Measurements from ENCODE around the gene LMBRD2. TPM values are rescaled to one million over a fixed set of nuclear protein-coding genes. Genes with fewer than 3 reads are reported as not detected.
"Not testable (repeated sequence)": the region's sequence is repeated elsewhere in the genome, so short reads cannot be mapped to it uniquely, and the experiment has no call there.

LMBRD2 gene
- total RNA-seq, 2 experiments from 2014 or later: 12.9 to 16.9 TPM

- H3K27ac Mint-ChIP-seq, H3K27me3 Mint-ChIP-seq, H3K4me3 Mint-ChIP-seq, DNase-seq, H3K4me1 Mint-ChIP-seq, POLR2A ChIA-PET: not testable (repeated sequence)
- CTCF ChIA-PET: interaction anchor here (0.6 kb wide), 1 partner anchor 722 kb away, joined by 4 read pairs; no protein-coding TSS in a partner anchor
- Mint-ChIP-seq H3K36me3 (ENCODE audit: low read depth) (peaks cover 50% of the 10 kb centered on the region), H3K9me3 (peaks cover 11% of the 10 kb centered on the region)
These were observed 18.7 kb downstream of the LMBRD2 start for GRCh38 chr5:36133009-36133408.

- H3K4me1 Mint-ChIP-seq, CTCF ChIA-PET, H3K4me3 Mint-ChIP-seq, H3K27me3 Mint-ChIP-seq, H3K27ac Mint-ChIP-seq, POLR2A ChIA-PET, DNase-seq: not testable (repeated sequence)
- peaks cover 11% of the 10 kb centered on the region for H3K9me3 Mint-ChIP-seq
- H3K36me3 Mint-ChIP-seq (ENCODE audit: low read depth): peaks cover 57% of the 10 kb centered on the region
These were observed 22.0 kb downstream of the LMBRD2 start for GRCh38 chr5:36129666-36130065.

DNA sequence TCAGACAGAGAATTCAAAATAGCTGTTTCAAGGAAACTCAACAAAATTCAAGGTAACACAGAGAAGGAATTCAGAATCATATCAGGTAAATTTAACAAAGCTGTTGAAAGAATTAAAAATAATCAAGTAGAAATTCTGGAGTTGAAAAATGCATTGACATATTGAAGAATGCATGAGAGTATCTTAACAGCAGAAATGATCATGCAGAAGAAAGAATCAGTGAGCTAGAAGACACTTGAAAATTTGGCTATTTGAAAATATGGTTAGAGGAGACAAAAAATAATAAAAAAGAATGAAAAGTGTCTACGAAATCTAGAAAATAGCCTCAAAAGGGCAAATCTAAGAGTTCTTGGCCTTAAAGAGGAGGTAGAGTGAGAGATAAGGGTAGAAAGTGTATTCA is 22.9 kb downstream of the LMBRD2 start:
- POLR2A ChIA-PET: no interaction called here
- Mint-ChIP-seq H3K4me3 (no peak overlapping the region), H3K36me3 (ENCODE audit: low read depth) (peaks cover 58% of the 10 kb centered on the region), H3K27ac (no peak overlapping the region), H3K9me3 (peaks cover 11% of the 10 kb centered on the region), H3K4me1 (no peaks in the 10 kb centered on the region), H3K27me3 (no peaks in the 10 kb centered on the region)
- CTCF ChIA-PET: interaction anchor here (0.6 to 0.8 kb wide), 2 partner anchors 39 to 212 kb away, joined by 3 read pairs; no protein-coding TSS in a partner anchor
- DNase-seq: no peak

- Mint-ChIP-seq H3K27me3 (no peaks in the 10 kb centered on the region), H3K36me3 (ENCODE audit: low read depth) (peaks cover 48% of the 10 kb centered on the region), H3K27ac (no peak overlapping the region), H3K9me3 (peaks cover 11% of the 10 kb centered on the region), H3K4me3 (no peak overlapping the region), H3K4me1 (no peaks in the 10 kb centered on the region)
- CTCF ChIA-PET: interaction anchor here (1.0 kb wide), 1 partner anchor 116 kb away, joined by 3 read pairs; the partner anchor contains the start of gene NADK2
- DNase-seq: no peak
- POLR2A ChIA-PET: no interaction called here
These were observed 25.8 kb downstream of the LMBRD2 start for GRCh38 chr5:36125868-36126267.

- Mint-ChIP-seq H3K36me3 (ENCODE audit: low read depth) (peaks cover 23% of the 10 kb centered on the region), H3K9me3 (no peaks in the 10 kb centered on the region), H3K4me1 (no peaks in the 10 kb centered on the region), H3K4me3 (no peak overlapping the region), H3K27ac (no peak overlapping the region), H3K27me3 (no peaks in the 10 kb centered on the region)
- POLR2A ChIA-PET: no interaction called here
- DNase-seq: no peak
- CTCF ChIA-PET: no interaction called here
These were observed 40.4 kb downstream of the LMBRD2 start for GRCh38 chr5:36111238-36111637.

DNA sequence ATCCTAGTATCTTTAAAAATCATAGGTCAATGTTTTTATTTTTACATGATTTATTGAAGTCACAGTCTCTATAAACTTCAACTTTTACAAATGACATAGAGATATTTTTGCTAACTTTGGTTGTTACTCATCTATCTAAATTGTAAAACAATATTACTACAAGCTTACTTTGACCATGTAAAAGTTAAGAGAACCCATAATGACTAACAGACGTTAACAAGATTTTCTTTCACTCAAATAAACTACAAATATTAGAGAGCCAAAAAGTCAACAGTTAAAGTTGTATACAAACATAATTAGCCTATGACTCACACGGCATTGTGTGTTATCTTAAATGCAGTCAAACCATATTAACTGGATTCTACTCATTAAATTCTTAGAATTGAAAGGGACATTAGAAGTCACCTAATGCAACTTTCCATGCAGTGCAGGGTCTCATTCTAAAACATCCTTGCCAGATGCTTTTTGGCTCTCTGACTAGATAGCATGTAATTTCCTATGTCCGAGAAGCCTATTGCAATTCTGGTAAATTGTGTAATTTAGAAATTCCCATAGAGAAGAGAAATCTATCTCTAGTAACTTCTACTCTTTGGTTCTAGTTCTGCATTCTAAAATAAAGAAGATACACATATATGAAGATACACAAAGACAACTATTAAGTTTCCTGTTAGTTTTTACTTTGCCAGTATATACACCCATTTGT is 42.8 kb downstream of the LMBRD2 start:
- DNase-seq: no peak
- Mint-ChIP-seq H3K27ac (no peak overlapping the region), H3K4me1 (no peaks in the 10 kb centered on the region), H3K4me3 (no peak overlapping the region), H3K36me3 (ENCODE audit: low read depth) (peaks cover 34% of the 10 kb centered on the region), H3K27me3 (no peaks in the 10 kb centered on the region), H3K9me3 (no peaks in the 10 kb centered on the region)
- CTCF ChIA-PET: no interaction called here
- POLR2A ChIA-PET: no interaction called here

DNA sequence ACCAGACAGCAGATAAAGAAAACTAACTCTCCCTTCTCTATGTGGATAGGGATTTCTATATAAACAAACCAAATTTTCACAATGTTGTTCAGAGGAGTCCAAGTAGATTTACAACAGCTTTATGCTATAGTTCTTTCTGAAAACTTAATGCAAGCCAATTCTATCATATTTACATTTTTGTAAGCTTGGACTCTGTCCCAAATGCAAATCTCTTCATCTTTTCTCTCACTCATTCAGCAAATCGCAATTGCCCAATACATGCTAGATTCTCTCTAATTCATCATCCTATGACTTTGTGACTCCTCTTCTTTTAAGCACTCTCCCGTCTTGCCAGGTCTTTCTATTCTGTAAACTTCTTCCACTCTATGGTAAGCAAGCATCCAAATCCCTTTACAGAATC is 45.9 kb downstream of the LMBRD2 start:
- no peaks in the 10 kb centered on the region for H3K27me3 Mint-ChIP-seq
- H3K36me3 Mint-ChIP-seq (ENCODE audit: low read depth): peaks cover 37% of the 10 kb centered on the region
- CTCF ChIA-PET: interaction anchor here (0.5 to 1.1 kb wide), 2 partner anchors 45 to 469 kb away, joined by 3 read pairs; partner anchors contain the start of gene LMBRD2
- no peak for DNase-seq
- H3K9me3 Mint-ChIP-seq: no peaks in the 10 kb centered on the region
- no peak overlapping the region for H3K27ac Mint-ChIP-seq
- no peak overlapping the region for H3K4me3 Mint-ChIP-seq
- no peaks in the 10 kb centered on the region for H3K4me1 Mint-ChIP-seq
- POLR2A ChIA-PET: no interaction called here

DNA sequence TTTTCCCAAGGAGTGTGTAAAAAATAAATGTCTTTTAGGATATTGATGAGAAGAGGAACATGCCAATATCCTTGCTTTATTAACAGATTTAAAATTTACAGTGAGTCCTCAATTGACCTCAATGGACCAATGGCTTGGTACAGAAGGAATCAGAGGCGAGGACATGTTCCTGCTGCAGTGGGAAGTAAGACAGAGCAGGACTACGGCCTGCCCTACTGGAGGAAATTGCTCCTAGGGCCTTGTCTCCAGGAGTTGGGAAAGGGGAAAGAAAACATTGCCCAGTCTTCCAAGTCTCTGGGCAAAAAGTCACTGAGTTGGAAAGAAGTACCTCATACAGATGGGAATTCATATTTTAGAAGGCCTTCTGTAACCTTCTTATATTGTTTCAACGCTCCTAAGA is 51.9 kb downstream of the LMBRD2 start:
- H3K36me3 Mint-ChIP-seq (ENCODE audit: low read depth): peaks cover 11% of the 10 kb centered on the region
- no peaks in the 10 kb centered on the region for H3K9me3 Mint-ChIP-seq
- H3K27ac Mint-ChIP-seq: no peak overlapping the region
- DNase-seq: no peak
- H3K27me3 Mint-ChIP-seq: no peaks in the 10 kb centered on the region
- POLR2A ChIA-PET: no interaction called here
- no peak overlapping the region for H3K4me3 Mint-ChIP-seq
- CTCF ChIA-PET: no interaction called here
- no peaks in the 10 kb centered on the region for H3K4me1 Mint-ChIP-seq

- no peak for DNase-seq
- Mint-ChIP-seq H3K27me3 (peaks cover 8% of the 10 kb centered on the region), H3K4me3 (no peak overlapping the region), H3K9me3 (peaks cover under 1% of the 10 kb centered on the region), H3K4me1 (no peaks in the 10 kb centered on the region), H3K27ac (no peak overlapping the region), H3K36me3 (ENCODE audit: low read depth) (peaks cover 2% of the 10 kb centered on the region)
- CTCF ChIA-PET: no interaction called here
- POLR2A ChIA-PET: no interaction called here
These were observed 55.2 kb downstream of the LMBRD2 start for GRCh38 chr5:36096486-36096885.

- H3K4me1 Mint-ChIP-seq: no peaks in the 10 kb centered on the region
- CTCF ChIA-PET: interaction anchor here (0.6 to 3.4 kb wide), 4 partner anchors 9 to 1124 kb away, joined by 3 to 9 read pairs (median 4); no protein-coding TSS in a partner anchor
- peak; percentile 19 for DNase-seq
- POLR2A ChIA-PET: no interaction called here
- peaks cover 35% of the 10 kb centered on the region for H3K27me3 Mint-ChIP-seq
- H3K27ac Mint-ChIP-seq: no peak overlapping the region
- peaks cover 2% of the 10 kb centered on the region for H3K9me3 Mint-ChIP-seq
- H3K36me3 Mint-ChIP-seq (ENCODE audit: low read depth): no peaks in the 10 kb centered on the region
- no peak overlapping the region for H3K4me3 Mint-ChIP-seq
These were observed 61.7 kb downstream of the LMBRD2 start for GRCh38 chr5:36089989-36090388.

GRCh38 chr5:36079200-36079781 is 72.4 kb downstream of the LMBRD2 start:
- ChIA-PET CTCF (interaction anchor here (0.6 to 1.8 kb wide), 7 partner anchors 9 to 165 kb away, joined by 3 to 10 read pairs (median 4); partner anchors contain the start of gene NADK2), POLR2A (interaction anchor here (0.7 kb wide), 1 partner anchor 227 kb away, joined by 3 read pairs; no protein-coding TSS in a partner anchor)
- Mint-ChIP-seq H3K27ac (no peak overlapping the region), H3K4me1 (no peaks in the 10 kb centered on the region), H3K36me3 (ENCODE audit: low read depth) (no peaks in the 10 kb centered on the region), H3K27me3 (peaks cover 29% of the 10 kb centered on the region), H3K9me3 (no peaks in the 10 kb centered on the region), H3K4me3 (no peak overlapping the region)
- DNase-seq: peak; percentile 50

DNA sequence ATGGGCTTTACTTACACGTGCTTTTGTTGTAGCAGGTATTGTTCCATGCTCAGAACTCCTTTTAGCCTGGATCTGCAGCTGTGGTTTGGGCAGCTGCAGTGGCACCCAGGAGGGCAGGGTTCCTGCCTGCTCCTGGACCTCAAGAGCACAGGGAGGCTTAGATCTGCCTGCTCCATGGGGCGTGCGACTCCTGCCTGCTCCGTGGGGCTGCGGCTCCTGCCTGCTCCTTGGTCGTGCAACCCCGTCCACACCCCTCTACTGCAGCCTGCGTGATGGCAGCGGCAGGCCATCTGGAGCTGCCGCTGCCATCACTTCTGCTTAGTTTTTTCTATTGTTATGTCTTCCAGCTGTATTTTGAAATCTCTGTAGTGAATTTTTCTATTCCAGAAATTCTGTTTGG is 73.3 kb downstream of the LMBRD2 start:
- Mint-ChIP-seq H3K4me3 (no peak overlapping the region), H3K27me3 (peaks cover 25% of the 10 kb centered on the region), H3K9me3 (no peaks in the 10 kb centered on the region), H3K27ac (no peak overlapping the region), H3K4me1 (peaks cover 1% of the 10 kb centered on the region), H3K36me3 (ENCODE audit: low read depth) (no peaks in the 10 kb centered on the region)
- DNase-seq: no peak
- CTCF ChIA-PET: interaction anchor here (1.5 to 1.8 kb wide), 3 partner anchors 8 to 163 kb away, joined by 7 to 10 read pairs (median 9); partner anchors contain the start of gene NADK2
- POLR2A ChIA-PET: interaction anchor here (0.7 kb wide), 1 partner anchor 228 kb away, joined by 3 read pairs; no protein-coding TSS in a partner anchor

DNA sequence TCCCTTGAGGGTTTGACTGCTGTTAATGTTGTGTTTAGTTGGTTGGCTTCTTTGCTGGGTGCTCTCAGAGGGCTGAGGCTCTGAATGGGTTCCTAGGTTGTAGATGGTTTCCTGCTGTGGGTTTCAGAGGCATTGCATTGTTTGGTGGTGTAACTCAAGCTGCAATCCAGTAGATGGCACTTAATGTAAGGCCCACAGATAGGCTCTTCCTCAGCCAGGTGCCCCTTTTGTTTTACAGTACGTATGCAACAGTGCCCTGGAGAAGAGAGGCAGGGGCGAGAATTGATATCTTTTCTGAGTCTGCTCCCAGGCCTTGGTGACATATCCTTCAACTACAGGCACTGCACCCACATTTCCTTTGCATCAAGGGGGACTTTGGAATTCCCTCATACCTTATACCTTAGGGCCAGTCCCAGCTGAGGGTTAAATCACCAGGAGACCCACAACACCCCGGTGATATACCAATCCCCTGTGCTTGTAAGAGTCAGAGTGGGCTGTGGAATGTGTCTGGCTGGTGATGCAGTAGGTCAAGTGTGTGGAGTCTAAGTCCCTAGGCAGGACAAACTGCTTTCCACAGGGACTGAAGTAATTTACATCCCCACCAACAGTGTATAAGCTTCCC is 78.0 kb downstream of the LMBRD2 start:
- H3K27ac Mint-ChIP-seq: no peak overlapping the region
- H3K9me3 Mint-ChIP-seq: no peaks in the 10 kb centered on the region
- peak; percentile 22 for DNase-seq
- H3K27me3 Mint-ChIP-seq: peaks cover 32% of the 10 kb centered on the region
- H3K4me1 Mint-ChIP-seq: peaks cover 2% of the 10 kb centered on the region
- no peaks in the 10 kb centered on the region for H3K36me3 Mint-ChIP-seq (ENCODE audit: low read depth)
- no peak overlapping the region for H3K4me3 Mint-ChIP-seq
- ChIA-PET CTCF (interaction anchor here (1.0 to 1.3 kb wide), 2 partner anchors 9 to 82 kb away, joined by 3 to 4 read pairs; no protein-coding TSS in a partner anchor), POLR2A (no interaction called here)

Data from activated CD4-positive, alpha-beta T cell treated with anti-CD3 and anti-CD28 coated beads, Interleukin-2, amount 10 ng/mL, durations not matched to agents 7 days and 5 days (primary cell).